NAMALWA (cell line): Measurements from ENCODE around the gene LAMA3.
"Not testable (repeated sequence)": the region's sequence is repeated elsewhere in the genome, so short reads cannot be mapped to it uniquely, and the experiment has no call there.

ENCODE experiments used
- DNase-seq: peaks from one replicate; pipeline ENCODE4 v3.0.0-alpha.2; 2015; ENCODE audit warnings: low spot score

Gene LAMA3

GRCh38 chr18:23731861-23732260 lies 42.6 kb downstream of the LAMA3 start:
- no peak for DNase-seq

DNA sequence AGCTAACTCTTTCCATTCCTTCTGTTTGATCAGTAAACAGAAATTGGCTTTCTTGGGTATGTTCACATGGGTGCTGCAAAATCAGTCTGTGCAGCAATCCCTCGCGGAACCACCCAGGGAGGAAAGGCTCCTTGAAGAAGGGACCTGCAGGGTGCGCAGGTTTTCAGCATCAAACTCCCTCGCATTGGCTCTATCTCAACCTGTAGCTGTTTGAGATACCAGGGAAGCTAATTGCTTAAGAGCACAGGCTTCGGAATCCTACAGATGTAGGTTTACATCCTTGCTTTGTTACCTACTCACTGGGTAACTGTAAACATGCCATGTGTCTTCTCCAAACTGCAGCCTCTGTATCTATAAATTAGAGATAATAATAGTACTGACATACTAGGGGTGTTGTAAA lies 43.2 kb downstream of the LAMA3 start:
- no peak for DNase-seq

DNA sequence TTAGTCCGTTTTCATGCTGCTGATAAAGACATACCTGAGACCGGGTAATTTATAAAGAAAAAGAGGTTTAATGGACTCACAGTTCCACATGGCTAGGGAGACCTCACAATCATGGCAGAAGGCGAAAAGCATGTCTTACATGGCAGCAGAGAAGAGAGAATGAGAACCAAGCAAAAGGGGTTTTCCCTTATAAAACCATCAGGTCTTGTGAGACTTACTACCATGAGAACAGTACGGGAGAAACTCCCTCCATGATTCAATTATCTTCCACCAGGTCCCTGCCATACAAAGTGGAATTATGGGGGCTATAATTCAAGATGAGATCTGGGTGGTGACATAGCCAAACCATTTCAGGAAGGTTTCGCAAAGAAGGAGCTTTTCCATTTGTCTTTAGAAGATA lies 44.0 kb downstream of the LAMA3 start:
- not testable (repeated sequence) for DNase-seq

- no peak for DNase-seq
These were observed 44.6 kb downstream of the LAMA3 start for GRCh38 chr18:23733895-23734294.

DNA sequence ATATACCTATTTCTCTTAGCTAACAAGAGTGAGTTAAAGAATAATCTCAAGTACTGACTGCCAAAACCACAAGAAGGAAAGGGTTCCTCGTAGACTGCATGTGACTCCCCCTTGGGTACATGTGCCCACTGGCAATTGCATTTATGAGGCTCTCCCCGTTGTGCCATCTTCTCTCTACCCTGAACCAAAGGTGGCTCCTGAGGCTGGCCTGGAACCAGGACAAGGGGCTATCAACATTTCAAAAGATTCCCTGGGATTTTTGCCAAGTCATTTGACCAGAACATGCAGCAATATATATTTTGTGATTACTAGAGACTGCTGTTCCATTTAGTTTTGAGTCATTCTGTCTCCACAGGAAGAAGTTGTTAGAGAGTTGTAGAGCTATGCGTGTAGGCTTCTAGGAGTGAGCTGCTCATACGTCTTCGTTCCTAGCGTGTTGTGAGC lies 45.8 kb downstream of the LAMA3 start:
- DNase-seq: no peak

GRCh38 chr18:23737578-23737977 lies 48.3 kb downstream of the LAMA3 start:
- no peak for DNase-seq

DNA sequence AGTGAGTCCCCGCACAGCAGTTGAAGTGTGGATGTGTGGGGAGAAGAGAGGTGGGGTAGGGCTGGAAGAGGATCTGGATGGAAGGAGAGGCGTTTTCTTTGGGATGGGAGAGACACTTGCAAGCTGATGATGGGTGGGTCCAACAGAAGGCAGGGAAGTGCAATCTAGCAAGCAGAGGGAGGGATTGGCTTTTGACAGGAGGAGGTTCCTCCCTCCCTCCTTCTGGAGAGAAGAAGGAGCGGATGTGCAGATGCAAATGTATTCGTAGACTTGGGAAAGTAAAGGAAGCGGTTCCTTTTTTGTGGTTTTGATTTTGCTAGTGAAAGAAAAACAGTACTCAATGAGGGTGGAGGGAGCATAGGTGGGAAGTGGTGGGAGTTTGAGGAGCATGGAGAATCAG lies 48.9 kb downstream of the LAMA3 start:
- DNase-seq: no peak

DNA sequence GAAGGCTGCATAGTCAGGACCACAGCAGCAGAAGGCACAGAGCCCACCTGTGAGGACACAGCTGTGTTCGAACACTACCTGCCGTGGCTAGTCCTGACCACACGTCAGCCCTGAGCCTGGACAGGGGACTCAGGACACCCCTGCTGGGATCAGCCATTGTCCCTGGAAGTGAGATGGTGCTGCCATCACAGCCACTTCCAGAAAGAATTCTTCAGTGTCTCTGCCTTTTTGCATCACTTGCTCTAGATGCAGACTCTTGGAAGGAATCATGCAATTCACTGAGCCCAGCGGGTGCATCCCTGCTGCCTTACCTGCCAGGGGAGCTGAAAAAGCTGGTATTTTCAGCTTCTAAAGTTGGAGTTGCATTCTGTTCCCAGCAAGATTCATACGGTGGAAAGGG lies 49.3 kb downstream of the LAMA3 start:
- no peak for DNase-seq

- no peak for DNase-seq
These were observed 51.0 kb downstream of the LAMA3 start for GRCh38 chr18:23740105-23740830.

DNA sequence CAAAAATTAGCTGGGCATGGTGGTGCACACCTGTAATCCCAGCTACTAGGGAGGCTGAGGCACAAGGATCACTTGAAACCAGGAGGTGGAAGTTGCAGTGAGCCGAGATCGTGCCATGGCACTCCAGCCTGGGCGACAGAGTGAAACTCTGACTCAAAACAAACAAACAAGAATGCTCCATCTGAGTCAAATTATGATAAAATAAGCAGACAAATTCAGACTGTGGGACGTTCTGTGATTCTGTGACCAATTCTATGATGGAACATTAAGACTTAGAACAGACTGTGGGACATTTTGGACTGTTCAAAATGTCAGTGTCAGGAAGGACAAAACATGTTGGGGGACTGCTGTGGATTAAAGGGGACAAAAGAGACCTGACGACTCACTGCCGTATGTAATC lies 52.7 kb downstream of the LAMA3 start:
- DNase-seq: not testable (repeated sequence)

GRCh38 chr18:23743733-23744333 lies 54.6 kb downstream of the LAMA3 start:
- no peak for DNase-seq

DNA sequence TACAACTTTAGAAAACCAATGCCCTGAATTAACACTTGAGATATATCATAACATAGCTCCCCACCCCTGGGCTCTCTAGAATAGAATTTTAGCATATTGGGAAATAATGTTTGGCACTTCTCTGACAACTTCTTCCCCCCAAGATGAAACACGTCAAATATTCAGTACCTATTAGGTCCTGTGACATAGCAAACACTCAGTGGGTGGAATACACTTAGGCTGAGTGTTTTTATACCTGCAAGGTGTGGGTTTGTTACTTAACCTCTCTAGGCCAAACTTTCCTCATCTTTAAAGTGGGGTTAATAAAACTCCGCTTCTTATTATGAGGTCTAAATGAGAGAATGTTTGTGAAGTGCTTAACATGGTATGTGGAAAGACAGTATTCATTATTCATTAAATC lies 56.1 kb downstream of the LAMA3 start:
- no peak for DNase-seq

GRCh38 chr18:23746851-23747250 lies 57.6 kb downstream of the LAMA3 start:
- no peak for DNase-seq

- no peak for DNase-seq
These were observed 63.1 kb downstream of the LAMA3 start for GRCh38 chr18:23752363-23752762.

DNA sequence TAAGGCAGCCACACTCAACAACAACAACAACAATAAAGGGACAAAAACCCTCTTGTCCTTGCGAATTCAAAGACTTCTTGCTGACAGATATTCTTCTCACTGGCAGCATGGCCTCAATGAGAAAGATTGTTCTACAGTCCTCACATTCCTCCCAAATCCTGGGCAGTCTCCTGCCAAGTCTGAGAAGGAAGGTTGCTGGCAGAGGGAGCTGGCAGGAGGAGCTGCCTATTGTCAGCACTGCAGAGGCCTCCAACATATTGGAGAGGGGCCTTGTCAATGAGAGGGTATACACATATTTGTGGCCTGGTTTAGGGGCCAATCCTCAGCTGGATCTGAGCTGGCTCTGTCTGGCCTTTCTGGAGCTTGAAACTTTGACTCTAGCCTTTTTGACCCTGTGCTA lies 63.5 kb downstream of the LAMA3 start:
- DNase-seq: no peak

- no peak for DNase-seq
These were observed 67.6 kb downstream of the LAMA3 start for GRCh38 chr18:23756590-23757436.

GRCh38 chr18:23757437-23757733 lies 68.1 kb downstream of the LAMA3 start:
- no peak for DNase-seq

GRCh38 chr18:23758281-23758680 lies 69.0 kb downstream of the LAMA3 start:
- no peak for DNase-seq

DNA sequence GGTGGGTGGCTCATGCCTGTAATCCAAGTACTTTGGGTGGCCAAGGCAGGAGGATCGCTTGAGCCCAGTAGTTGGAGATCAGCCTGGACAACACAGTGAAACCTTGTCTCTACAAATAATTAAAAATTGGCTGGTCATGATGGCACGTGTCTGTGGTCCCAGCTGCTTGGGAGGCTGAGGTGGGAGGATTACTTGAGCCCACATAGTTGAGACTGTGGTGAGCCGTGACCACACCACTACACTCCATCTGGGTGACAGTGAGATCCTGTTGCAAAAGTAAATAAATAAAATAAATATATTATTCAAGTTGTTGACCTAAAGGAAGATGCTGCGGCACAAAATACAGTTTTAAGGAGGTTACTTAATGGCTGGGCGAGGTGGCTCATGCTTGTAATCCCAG lies 72.7 kb downstream of the LAMA3 start:
- no peak for DNase-seq

- DNase-seq: no peak
These were observed 74.1 kb downstream of the LAMA3 start for GRCh38 chr18:23763343-23763742.

DNA sequence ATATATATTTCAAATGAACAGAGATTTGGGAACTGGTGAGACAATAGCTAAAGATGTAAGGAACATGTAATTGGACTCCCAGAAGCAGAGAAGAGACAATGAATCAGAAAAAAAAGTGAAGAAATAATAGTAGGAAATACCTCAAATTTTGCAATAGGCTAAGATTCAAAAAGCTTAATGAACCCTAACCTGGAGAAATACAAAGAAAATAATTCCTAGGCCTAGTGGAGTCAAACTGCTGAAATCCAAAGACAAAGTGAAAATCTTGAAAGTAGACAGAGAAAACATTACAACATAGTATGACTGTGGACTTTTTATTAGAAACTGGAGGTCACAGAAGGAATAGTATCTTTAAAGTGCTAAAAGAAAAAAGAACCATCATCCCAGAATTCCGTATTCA lies 76.7 kb downstream of the LAMA3 start:
- DNase-seq: no peak

DNA sequence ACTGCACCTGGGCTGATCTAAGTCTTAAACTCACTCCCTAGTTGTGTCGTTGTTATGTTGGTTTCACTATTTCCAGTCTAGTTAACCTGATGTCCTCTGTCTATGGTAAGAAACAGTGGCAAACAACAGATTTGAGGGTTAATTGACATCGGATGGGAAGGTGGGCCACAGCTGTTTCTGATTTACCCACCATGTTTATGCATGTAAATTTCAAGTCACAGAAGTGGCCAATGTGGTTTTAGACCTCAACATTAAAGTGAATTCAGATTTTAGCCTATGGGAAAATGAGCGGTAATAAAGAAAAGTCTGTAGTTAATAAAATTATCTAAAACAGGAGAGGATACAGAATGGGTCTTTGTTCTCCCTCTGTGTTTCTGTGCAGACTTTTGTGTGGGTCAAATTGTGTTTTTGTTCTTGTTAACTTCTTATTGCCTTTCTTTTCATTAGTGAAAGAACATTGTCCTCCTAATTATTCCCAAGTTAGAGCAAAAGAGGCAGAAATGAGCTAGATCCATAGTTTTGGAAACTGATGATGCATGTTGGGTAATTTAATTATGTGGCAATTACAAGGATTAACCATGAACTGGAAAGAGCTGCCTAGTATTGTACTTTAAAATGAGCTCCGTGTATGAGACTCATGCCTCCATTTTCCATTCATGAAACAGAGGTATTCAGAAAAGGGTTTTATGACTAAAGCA lies 83.2 kb downstream of the LAMA3 start:
- no peak for DNase-seq

DNA sequence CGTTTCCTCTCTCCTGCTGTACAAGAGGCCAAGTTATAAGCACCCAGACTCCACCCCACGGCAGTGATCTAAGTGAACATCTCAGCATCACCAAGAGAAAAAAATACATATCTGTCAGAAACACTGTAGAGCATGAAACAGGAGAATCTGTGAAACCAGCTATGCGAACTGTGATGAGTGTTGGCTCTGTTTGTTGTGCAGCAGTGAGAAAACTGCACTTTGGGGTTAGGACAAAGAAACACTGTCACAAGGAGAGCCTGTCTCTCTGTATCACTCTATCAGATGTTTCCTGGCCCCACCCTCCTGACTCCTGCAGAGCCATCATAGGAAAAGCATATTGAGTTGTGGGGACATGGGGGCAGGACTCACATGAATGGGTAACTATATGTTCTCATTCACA lies 87.1 kb downstream of the LAMA3 start:
- DNase-seq: no peak
